Measurements from ENCODE around the gene HOXD9.

The HOXD9 gene

GRCh38 chr2:176107731-176108181, 14.8 kb upstream of the HOXD9 start:
- TF ChIP-seq TAF1 (IDR thresholded peaks at IDR 0.05; ENCODE audit: low read depth), result no peak
- no peak for TF ChIP-seq NFIC (IDR thresholded peaks at IDR 0.05)

- TF ChIP-seq ZBTB7A (IDR thresholded peaks at IDR 0.05; ENCODE audit: low read depth), result no peak
- no peak for TF ChIP-seq TCF12 (IDR thresholded peaks at IDR 0.05; ENCODE audit: low read depth)
- no peak for TF ChIP-seq RAD21 (IDR thresholded peaks at IDR 0.05; ENCODE audit: low read depth)
- no peak for TF ChIP-seq TEAD4 (IDR thresholded peaks at IDR 0.05)
- TF ChIP-seq MAX (IDR thresholded peaks at IDR 0.05), result no peak
- no peak for TF ChIP-seq EP300 (IDR thresholded peaks at IDR 0.05; ENCODE audit: borderline replicate concordance)
- TF ChIP-seq CREB1 (IDR thresholded peaks at IDR 0.05; ENCODE audit: low read depth), result no peak
- no peak for TF ChIP-seq NFIC (IDR thresholded peaks at IDR 0.05)
- no peak for TF ChIP-seq USF1 (IDR thresholded peaks at IDR 0.05)
These were observed 13.2 kb upstream of the HOXD9 start for GRCh38 chr2:176109192-176109901.

- no peak for TF ChIP-seq CEBPB (IDR thresholded peaks at IDR 0.05)
These were observed 12.6 kb upstream of the HOXD9 start for GRCh38 chr2:176109946-176110345.

GRCh38 chr2:176110415-176111308, 11.9 kb upstream of the HOXD9 start:
- no peak for TF ChIP-seq REST (IDR thresholded peaks at IDR 0.05; ENCODE audit: low read depth)
- no peak for TF ChIP-seq TCF12 (IDR thresholded peaks at IDR 0.05; ENCODE audit: low read depth)
- no peak for TF ChIP-seq FOXM1 (IDR thresholded peaks at IDR 0.05; ENCODE audit: borderline replicate concordance, low read depth)
- no peak for TF ChIP-seq RAD21 (IDR thresholded peaks at IDR 0.05; ENCODE audit: low read depth)
- TF ChIP-seq EP300 (IDR thresholded peaks at IDR 0.05; ENCODE audit: borderline replicate concordance), result no peak
- TF ChIP-seq TAF1 (IDR thresholded peaks at IDR 0.05; ENCODE audit: low read depth), result no peak
- TF ChIP-seq CREB1 (IDR thresholded peaks at IDR 0.05; ENCODE audit: low read depth), result no peak

- peak; percentile 43; the same call in 1 of the 2 replicates for TF ChIP-seq RAD21 (IDR thresholded peaks at IDR 0.05; ENCODE audit: low read depth)
- TF ChIP-seq CREB1 (IDR thresholded peaks at IDR 0.05; ENCODE audit: low read depth), result no peak
These were observed 11.2 kb upstream of the HOXD9 start for GRCh38 chr2:176111309-176111663.

- no peak for TF ChIP-seq EGR1 (IDR thresholded peaks at IDR 0.05)
- TF ChIP-seq EP300 (IDR thresholded peaks at IDR 0.05; ENCODE audit: borderline replicate concordance), result no peak
- no peak for TF ChIP-seq RAD21 (IDR thresholded peaks at IDR 0.05; ENCODE audit: low read depth)
- TF ChIP-seq CREB1 (IDR thresholded peaks at IDR 0.05; ENCODE audit: low read depth), result no peak
- no peak for TF ChIP-seq CEBPB (IDR thresholded peaks at IDR 0.05)
- TF ChIP-seq USF1 (IDR thresholded peaks at IDR 0.05), result no peak
- no peak for TF ChIP-seq REST (IDR thresholded peaks at IDR 0.05; ENCODE audit: low read depth)
- TF ChIP-seq MAX (IDR thresholded peaks at IDR 0.05), result no peak
- no peak for TF ChIP-seq NFIC (IDR thresholded peaks at IDR 0.05)
- TF ChIP-seq TCF12 (IDR thresholded peaks at IDR 0.05; ENCODE audit: low read depth), result no peak
- no peak for TF ChIP-seq FOXM1 (IDR thresholded peaks at IDR 0.05; ENCODE audit: borderline replicate concordance, low read depth)
- no peak for TF ChIP-seq ZBTB7A (IDR thresholded peaks at IDR 0.05; ENCODE audit: low read depth)
- TF ChIP-seq TAF1 (IDR thresholded peaks at IDR 0.05; ENCODE audit: low read depth), result no peak
- no peak for TF ChIP-seq TEAD4 (IDR thresholded peaks at IDR 0.05)
- no peak for TF ChIP-seq YY1 (IDR thresholded peaks at IDR 0.05; ENCODE audit: low read depth)
These were observed 10.6 kb upstream of the HOXD9 start for GRCh38 chr2:176111846-176112374.

All from Ishikawa (cell line).